H1 (cell line): ENCODE data around the gene TBRG4. TPM values are rescaled to one million over a fixed set of nuclear protein-coding genes. Genes with fewer than 3 reads are reported as not detected.

Experiments used
- CTCF ChIA-PET: fragments of 300-600 bp; sonication (Branson Sonifier 250); formaldehyde crosslinking; loops from one replicate; lab custom pipeline; 2021; ENCODE audit not compliant: partially characterized antibody; lab: Charles Lee
- POLR2A ChIA-PET: fragments of 300-600 bp; sonication (Branson Sonifier 250); formaldehyde crosslinking; loops from one replicate; lab custom pipeline; 2021; ENCODE audit warnings: inconsistent platforms; ENCODE audit not compliant: partially characterized antibody; lab: Charles Lee
- DNase-seq, 2 experiments: peaks; one replicate each; pipeline versions ENCODE4 v3.0.0 to v3.0.0-alpha.2; 2010 to 2022; ENCODE audit warnings: low spot score in 2 of 2, low read depth in 1 of 2, mixed read lengths in 1 of 2
- FAIRE-seq: peaks from 2 replicates; lab custom pipeline; 2011; peaks lifted over from hg19 to GRCh38; lab: Jason Lieb, UNC
- H2AFZ ChIP-seq: 2 replicates; pipeline ENCODE4 v1.8.1; 2012; ENCODE audit warnings: low read length, inconsistent platforms
- H2AK5ac ChIP-seq: 2 replicates; pipeline ENCODE4 v1.6.1; 2013; ENCODE audit warnings: low read depth, low read length
- H2BK120ac ChIP-seq: replicated peaks from 2 replicates; pipeline ENCODE3; 2013; ENCODE audit warnings: low read depth, low read length, inconsistent platforms
- H2BK12ac ChIP-seq: 2 replicates; pipeline ENCODE4 v1.6.1; 2013; ENCODE audit warnings: low read depth, low read length
- H2BK15ac ChIP-seq: 2 replicates; pipeline ENCODE4 v1.6.1; 2013; ENCODE audit warnings: low read length
- H2BK20ac ChIP-seq: 2 replicates; pipeline ENCODE4 v1.6.1; 2013; ENCODE audit warnings: low read length
- H2BK5ac ChIP-seq: 2 replicates; pipeline ENCODE4 v1.6.1; 2013; ENCODE audit warnings: low read depth, low read length
- H3K14ac ChIP-seq: 2 replicates; pipeline ENCODE4 v1.6.1; 2013; ENCODE audit warnings: inconsistent platforms; ENCODE audit not compliant: insufficient read length
- H3K18ac ChIP-seq: 2 replicates; pipeline ENCODE4 v1.6.1; 2013; ENCODE audit warnings: low read length; ENCODE audit errors: extremely low read depth
- H3K23ac ChIP-seq: 2 replicates; pipeline ENCODE4 v1.6.1; 2013; ENCODE audit warnings: inconsistent platforms; ENCODE audit not compliant: insufficient read length
- H3K23me2 ChIP-seq: 2 replicates; pipeline ENCODE4 v1.6.1; 2013; ENCODE audit warnings: low read depth, low read length
- H3K27ac ChIP-seq: 2 replicates; pipeline ENCODE4 v1.6.1; 2011; ENCODE audit warnings: low read depth, low read length, inconsistent platforms
- H3K27me3 ChIP-seq, 4 experiments: replicated peaks in 1 of 4; 1 replicate in 1 of 4; 2 replicates in 3 of 4; pipeline versions ENCODE4 v1.6.1 to v1.8.1; 2011 to 2013; ENCODE audit warnings: low read length in 3 of 4, mild to moderate bottlenecking in 3 of 4, inconsistent platforms in 2 of 4, mixed read lengths in 2 of 4, moderate library complexity in 1 of 4; ENCODE audit not compliant: control insufficient read depth in 3 of 4, insufficient read depth in 3 of 4; ENCODE audit errors: extremely low read depth in 1 of 4
- H3K36me3 ChIP-seq, 4 experiments: 2 replicates each; pipeline versions ENCODE4 v1.6.1 to v1.8.1; 2011 to 2013; ENCODE audit warnings: mild to moderate bottlenecking in 4 of 4, low read length in 3 of 4, moderate library complexity in 2 of 4, control low read depth in 1 of 4, inconsistent platforms in 1 of 4; ENCODE audit not compliant: insufficient read depth in 4 of 4, control insufficient read depth in 2 of 4
- H3K4ac ChIP-seq: replicated peaks from 2 replicates; pipeline ENCODE3; 2013; ENCODE audit warnings: low read length, low read depth, mixed read lengths, inconsistent platforms; ENCODE audit not compliant: insufficient read length
- H3K4me1 ChIP-seq, 4 experiments: replicated peaks in 1 of 4; 1 replicate in 1 of 4; 2 replicates in 3 of 4; pipeline versions ENCODE4 v1.6.1 to v1.8.1; 2011 to 2013; ENCODE audit warnings: low read length in 3 of 4, inconsistent platforms in 2 of 4, mixed read lengths in 1 of 4; ENCODE audit not compliant: insufficient read depth in 4 of 4, control insufficient read depth in 3 of 4
- H3K4me2 ChIP-seq, 2 experiments: 2 replicates each; pipeline versions ENCODE4 v1.6.1 to v1.8.1; 2011 to 2013; ENCODE audit warnings: low read depth in 2 of 2, low read length in 2 of 2, control low read depth in 1 of 2, inconsistent platforms in 1 of 2, mild to moderate bottlenecking in 1 of 2; ENCODE audit not compliant: insufficient read depth in 1 of 2
- H3K4me3 ChIP-seq, 4 experiments: fragments of 200-600, 300-600 bp in 1 of 4; sonication (generic), shearing (Covaris generic), sonication (Bioruptor Twin) in 1 of 4; 2 replicates each; pipeline versions ENCODE4 v1.5.1 to v1.8.1; 2011 to 2016; ENCODE audit warnings: low read length in 4 of 4, low read depth in 3 of 4, control low read depth in 2 of 4, inconsistent platforms in 2 of 4, mild to moderate bottlenecking in 2 of 4, mixed read lengths in 1 of 4, moderate library complexity in 1 of 4; ENCODE audit not compliant: insufficient read depth in 2 of 4; ENCODE audit errors: extremely low read depth in 1 of 4
- H3K56ac ChIP-seq: replicated peaks from 2 replicates; pipeline ENCODE3; 2013; ENCODE audit warnings: low read depth, mild to moderate bottlenecking, mixed read lengths, low read length, inconsistent platforms; ENCODE audit not compliant: insufficient read length
- H3K79me1 ChIP-seq: 2 replicates; pipeline ENCODE4 v1.6.1; 2013; ENCODE audit warnings: low read depth, low read length, control low read depth
- H3K79me2 ChIP-seq, 2 experiments: 2 replicates each; pipeline versions ENCODE4 v1.6.1 to v1.8.1; 2012 to 2013; ENCODE audit warnings: low read length in 2 of 2, mild to moderate bottlenecking in 2 of 2, inconsistent platforms in 1 of 2; ENCODE audit not compliant: insufficient read depth in 2 of 2, control insufficient read depth in 1 of 2
- H3K9ac ChIP-seq, 4 experiments: replicated peaks in 1 of 4; 1 replicate in 1 of 4; 2 replicates in 3 of 4; pipeline versions ENCODE4 v1.6.1 to v1.8.1; 2011 to 2013; ENCODE audit warnings: low read depth in 3 of 4, low read length in 3 of 4, control low read depth in 2 of 4, mild to moderate bottlenecking in 2 of 4, moderate library complexity in 2 of 4, inconsistent platforms in 1 of 4; ENCODE audit errors: extremely low read depth in 1 of 4
- H3K9me3 ChIP-seq, 2 experiments: 2 replicates each; pipeline versions ENCODE4 v1.6.1 to v1.8.1; 2012 to 2013; ENCODE audit warnings: mild to moderate bottlenecking in 2 of 2, moderate library complexity in 2 of 2, control low read depth in 1 of 2, inconsistent platforms in 1 of 2, low read depth in 1 of 2, low read length in 1 of 2, mixed read lengths in 1 of 2; ENCODE audit not compliant: insufficient read depth in 2 of 2
- H4K20me1 ChIP-seq, 2 experiments: replicated peaks in 1 of 2; 2 replicates each; pipeline versions ENCODE3 to v1.8.1; 2011 to 2013; ENCODE audit warnings: inconsistent platforms in 2 of 2, low read length in 2 of 2, mild to moderate bottlenecking in 1 of 2; ENCODE audit not compliant: insufficient read depth in 2 of 2, control insufficient read depth in 1 of 2
- H4K5ac ChIP-seq: 2 replicates; pipeline ENCODE4 v1.6.1; 2013; ENCODE audit warnings: low read length, low read depth, mixed read lengths, inconsistent platforms; ENCODE audit not compliant: insufficient read length
- H4K8ac ChIP-seq: 2 replicates; pipeline ENCODE4 v1.8.0; 2013; ENCODE audit warnings: mild to moderate bottlenecking, moderate library complexity, low read length, inconsistent platforms; ENCODE audit not compliant: insufficient read depth; ENCODE audit errors: extremely low read depth
- H4K91ac ChIP-seq: replicated peaks from 2 replicates; pipeline ENCODE3; 2013; ENCODE audit warnings: low read length, mixed read lengths, inconsistent platforms; ENCODE audit not compliant: insufficient read length
- CHD1 ChIP-seq: IDR thresholded peaks from 2 replicates; pipeline ENCODE4 v1.6.1; 2012; ENCODE audit warnings: low read depth, low read length, improper control_type of control experiment
- CREB1 ChIP-seq: IDR thresholded peaks from 2 replicates; pipeline ENCODE4 v1.6.1; 2012; ENCODE audit warnings: inconsistent platforms
- EGR1 ChIP-seq: IDR thresholded peaks from 2 replicates; pipeline ENCODE4 v1.6.1; 2011; ENCODE audit warnings: low read depth, low read length, borderline replicate concordance
- FOSL1 ChIP-seq: IDR thresholded peaks from 2 replicates; pipeline ENCODE4 v1.6.1; 2011; ENCODE audit warnings: mild to moderate bottlenecking, low read depth, low read length, moderate library complexity; ENCODE audit not compliant: insufficient read depth
- KDM4A ChIP-seq: IDR thresholded peaks from one replicate; pipeline ENCODE4 v1.7.1; 2012; ENCODE audit warnings: low read depth, mild to moderate bottlenecking, moderate library complexity, low read length, inconsistent platforms; ENCODE audit not compliant: severe bottlenecking
- POLR2A ChIP-seq, 2 experiments: IDR thresholded peaks; 1 replicate in 1 of 2; 2 replicates in 1 of 2; pipeline ENCODE4 v1.6.1; 2011; ENCODE audit warnings: low read depth in 2 of 2, low read length in 2 of 2, mild to moderate bottlenecking in 2 of 2; ENCODE audit errors: control extremely low read depth in 1 of 2
- SAP30 ChIP-seq: fragments of 300-600 bp; sonication (generic); IDR thresholded peaks from 2 replicates; pipeline ENCODE4 v1.7.1; 2012; ENCODE audit warnings: low read length, moderate library complexity, mild to moderate bottlenecking, inconsistent platforms; ENCODE audit not compliant: insufficient read depth, insufficient replicate concordance
- SIN3A ChIP-seq, 2 experiments: IDR thresholded peaks in 1 of 2; conservative IDR thresholded peaks in 1 of 2; 2 replicates each; pipeline ENCODE4 v1.6.1; 2011 to 2012; ENCODE audit warnings: low read length in 2 of 2, improper control_type of control experiment in 1 of 2, low read depth in 1 of 2, mild to moderate bottlenecking in 1 of 2
- SIRT6 ChIP-seq: IDR thresholded peaks from one replicate; pipeline ENCODE4 v1.7.1; 2012; ENCODE audit warnings: low read length, inconsistent platforms
- ZNF274 ChIP-seq: IDR thresholded peaks from 2 replicates; pipeline ENCODE4 v1.7.0; 2012; ENCODE audit warnings: low read length, borderline replicate concordance; ENCODE audit errors: extremely low read depth
- WGBS, 2 experiments: shearing (Covaris generic) in 1 of 2; methylation state at CpG; one replicate each; pipeline versions ENCODE4 v1.1.6 to v1.1.7; 2013 to 2015; ENCODE audit warnings: low lambda C conversion rate in 2 of 2, mixed read lengths in 2 of 2, inconsistent platforms in 1 of 2, low coverage in 1 of 2, missing lambda C conversion rate in 1 of 2; ENCODE audit not compliant: insufficient replicate concordance in 2 of 2, insufficient coverage in 1 of 2, insufficient read length in 1 of 2; ENCODE audit errors: extremely low coverage in 1 of 2, missing lambda C conversion rate in 1 of 2; 5-methylcytosine and 5-hydroxymethylcytosine counted together
- polyA plus RNA-seq, 7 experiments: library from polyadenylated mRNA; depleted of rRNA in 3 of 7; stranded (reverse) in 5 of 7; unstranded in 2 of 7; fragments of >200 nt in 5 of 7; fragments of 200-250 nt in 2 of 7; gene quantifications; 1 replicate in 5 of 7; 2 replicates in 1 of 7; 4 replicates in 1 of 7; pipeline versions ENCODE4 v1.2.1 to v1.2.3, GENCODE V29; 2011 to 2013; ENCODE audit warnings: missing spikeins in 2 of 7, mixed read lengths in 2 of 7
- total RNA-seq: library from RNA; stranded (reverse); fragmentation: NEBNext Ultra II Directional; extraction: Animal tissue kit (Norgen Biotek cat#: 25700); gene quantifications from 2 replicates; pipeline ENCODE4 v1.2.1, GENCODE V29; 2021
- TF ChIP-seq, protein P1 (sequence below): IDR thresholded peaks from 2 replicates; pipeline ENCODE4 v1.6.1; 2011; ENCODE audit warnings: low read length, improper control_type of control experiment

Gene TBRG4
- total and polyA plus RNA-seq, 2 of the 8 experiments (the other 6 are each of a cell fraction or from before 2014, with no cell fraction given) = 110 to 137 TPM

DNA sequence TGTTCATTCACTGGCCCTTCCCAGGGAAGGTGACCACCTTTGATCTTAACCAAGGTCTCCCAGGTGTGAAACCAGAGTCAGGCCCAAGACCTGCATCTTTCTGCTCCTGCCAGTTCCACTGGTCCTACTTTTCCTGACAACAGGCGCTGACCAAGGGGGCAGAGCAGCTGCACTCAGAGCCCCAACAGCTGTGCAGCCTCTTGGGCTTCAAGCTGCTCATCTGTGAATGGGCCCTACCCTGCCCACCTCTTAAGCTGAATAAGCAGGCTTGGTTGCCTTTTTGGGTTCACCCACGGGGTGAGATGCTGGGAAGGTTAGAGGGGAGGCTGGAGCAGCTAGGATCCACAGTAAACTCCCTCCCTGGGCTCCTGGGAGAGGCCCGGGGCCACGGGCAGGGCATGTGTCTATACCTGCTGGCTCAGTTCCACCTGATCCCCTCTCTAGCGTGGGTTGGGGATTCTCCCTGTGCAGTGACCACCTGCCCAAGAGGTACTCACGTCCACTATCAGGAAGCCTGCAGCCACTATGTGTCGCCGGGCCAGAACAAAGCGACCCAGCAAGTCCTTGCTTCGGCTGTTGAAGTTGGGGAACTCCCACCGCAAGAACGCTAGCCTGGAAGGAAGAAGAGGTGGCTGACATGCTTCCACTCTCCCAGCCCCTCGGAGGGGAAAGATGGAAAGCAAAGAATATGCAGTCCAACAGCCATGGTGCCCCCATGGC lies 10.6 kb downstream of the TBRG4 start:
- no peak overlapping the region for H3K14ac ChIP-seq
- no peak overlapping the region for H3K9ac ChIP-seq
- H2BK15ac ChIP-seq = no peak overlapping the region
- peaks cover 3% of the 10 kb centered on the region for H3K79me1 ChIP-seq
- H2BK120ac ChIP-seq = no peak overlapping the region
- H4K91ac ChIP-seq = no peak overlapping the region
- no peak overlapping the region for H3K4ac ChIP-seq
- no peak for FAIRE-seq
- no peak overlapping the region for H3K27ac ChIP-seq
- WGBS, 2 experiments = 88% methylated on average over 13 of the region's 13 CpGs; no CpG with 5 or more reads in 1 of the 2 experiments
- no peak overlapping the region; the same call in 1 of the 2 replicates for H4K8ac ChIP-seq
- H3K23me2 ChIP-seq = no peaks in the 10 kb centered on the region
- H3K4me3 ChIP-seq = no peak overlapping the region
- POLR2A ChIA-PET = interaction anchor here (1.1 to 3.1 kb wide), 2 partner anchors 10 to 115 kb away, joined by 3 to 30 read pairs; partner anchors contain the start of gene TBRG4
- DNase-seq = no peak
- CTCF ChIA-PET = interaction anchor here (1.1 to 2.7 kb wide), 2 partner anchors 35 to 244 kb away, joined by 3 to 10 read pairs; no protein-coding TSS in a partner anchor
- H3K4me1 ChIP-seq = no peaks in the 10 kb centered on the region
- no peak overlapping the region for H2AFZ ChIP-seq
- no peak overlapping the region for H3K23ac ChIP-seq
- H3K4me2 ChIP-seq = no peak overlapping the region
- peaks cover 10 to 44% of the 10 kb centered on the region in 2 experiments for H4K20me1 ChIP-seq
- H3K27me3 ChIP-seq = no peaks in the 10 kb centered on the region
- no peak overlapping the region for H2BK12ac ChIP-seq
- no peak overlapping the region for H2AK5ac ChIP-seq
- H4K5ac ChIP-seq = no peak overlapping the region
- H3K36me3 ChIP-seq = peaks cover 49 to 71% (median 64%) of the 10 kb centered on the region in 4 experiments
- no peak overlapping the region for H3K18ac ChIP-seq
- H2BK5ac ChIP-seq = no peak overlapping the region
- H3K79me2 ChIP-seq = no peaks in the 10 kb centered on the region
- H2BK20ac ChIP-seq = no peak overlapping the region
- no peak overlapping the region for H3K56ac ChIP-seq
- H3K9me3 ChIP-seq = no peaks in the 10 kb centered on the region
- no peak for TF ChIP-seq SAP30
- TF ChIP-seq POLR2A (IDR thresholded peaks at IDR 0.05; ENCODE audit: control extremely low read depth in 1 of 2, low read depth in 2 of 2, low read length in 2 of 2) = no peak
- no peak for TF ChIP-seq SIN3A (conservative IDR thresholded peaks at IDR 0.05 in 1 of 2, IDR thresholded peaks at IDR 0.05 in 1 of 2; ENCODE audit: low read depth in 1 of 2, low read length in 2 of 2)
- TF ChIP-seq ZNF274 = no peak
- no peak for TF ChIP-seq EGR1
- TF ChIP-seq KDM4A = no peak
- no peak for TF ChIP-seq CREB1
- no peak for TF ChIP-seq CHD1
- TF ChIP-seq, protein P1, sequence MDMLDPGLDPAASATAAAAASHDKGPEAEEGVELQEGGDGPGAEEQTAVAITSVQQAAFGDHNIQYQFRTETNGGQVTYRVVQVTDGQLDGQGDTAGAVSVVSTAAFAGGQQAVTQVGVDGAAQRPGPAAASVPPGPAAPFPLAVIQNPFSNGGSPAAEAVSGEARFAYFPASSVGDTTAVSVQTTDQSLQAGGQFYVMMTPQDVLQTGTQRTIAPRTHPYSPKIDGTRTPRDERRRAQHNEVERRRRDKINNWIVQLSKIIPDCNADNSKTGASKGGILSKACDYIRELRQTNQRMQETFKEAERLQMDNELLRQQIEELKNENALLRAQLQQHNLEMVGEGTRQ = no peak
- no peak for TF ChIP-seq FOSL1
- TF ChIP-seq SIRT6 = no peak
